HG03378 (cell line): ENCODE results near the gene UTS2R.

Source experiments
- ATAC-seq: cut with Tn5 transposase; IDR thresholded peaks from one replicate; pipeline ENCODE4 v1.9.1; 2021; ENCODE audit warnings: mild to moderate bottlenecking, moderate library complexity; ENCODE audit not compliant: unreplicated experiment

The UTS2R gene

DNA sequence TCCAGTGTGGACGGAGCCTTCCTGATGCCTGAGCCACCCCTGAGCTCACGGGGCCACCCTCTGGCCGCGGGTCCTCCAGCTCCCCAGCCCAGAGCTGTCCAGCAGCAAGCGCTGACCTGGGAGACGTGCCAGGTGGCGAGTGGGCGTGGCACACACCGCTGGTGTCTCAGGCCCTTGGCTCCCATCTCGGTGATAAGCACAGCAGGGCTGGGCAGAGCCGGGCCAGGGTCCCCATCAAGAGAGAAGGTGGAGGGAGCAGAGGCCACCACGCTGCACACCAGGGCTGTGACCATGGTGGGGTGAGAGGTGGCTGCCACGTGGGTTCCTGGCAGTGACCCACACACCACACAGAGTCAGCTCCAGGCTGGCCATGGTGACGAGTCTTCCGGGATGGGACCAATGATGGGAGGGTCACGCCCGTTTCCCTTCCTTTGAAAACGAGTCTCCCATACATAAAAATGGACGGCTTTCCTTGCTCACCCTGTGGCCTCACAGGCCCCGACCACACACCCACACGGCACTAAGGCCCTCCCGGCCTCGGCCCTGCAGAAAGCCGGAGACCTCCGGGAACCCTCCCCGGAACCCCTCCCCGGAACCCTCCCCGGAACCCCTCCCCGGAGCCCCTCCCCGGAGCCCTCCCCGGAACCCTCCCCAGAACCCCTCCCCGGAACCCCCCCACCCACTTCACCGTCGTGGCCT is 16.8 kb downstream of the UTS2R start:
- ATAC-seq, result no peak

DNA sequence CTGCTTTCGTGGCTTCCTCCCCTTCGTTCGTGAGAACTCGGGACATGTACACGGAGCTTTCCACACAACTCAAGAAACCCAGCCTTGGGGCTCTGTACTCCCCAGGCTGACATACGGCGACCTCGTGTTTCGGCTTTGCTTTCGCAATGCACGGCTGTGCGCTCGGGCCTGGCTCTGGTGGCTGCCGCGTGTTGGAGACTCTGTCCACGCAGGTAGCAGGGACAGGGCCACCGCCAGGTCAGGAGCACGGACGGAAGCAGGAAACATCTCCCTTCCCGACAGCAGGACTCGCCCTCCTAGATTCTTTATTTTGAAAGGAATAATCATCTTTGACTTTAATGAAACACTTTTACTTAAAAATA is 17.3 kb downstream of the UTS2R start:
- no peak for ATAC-seq

DNA sequence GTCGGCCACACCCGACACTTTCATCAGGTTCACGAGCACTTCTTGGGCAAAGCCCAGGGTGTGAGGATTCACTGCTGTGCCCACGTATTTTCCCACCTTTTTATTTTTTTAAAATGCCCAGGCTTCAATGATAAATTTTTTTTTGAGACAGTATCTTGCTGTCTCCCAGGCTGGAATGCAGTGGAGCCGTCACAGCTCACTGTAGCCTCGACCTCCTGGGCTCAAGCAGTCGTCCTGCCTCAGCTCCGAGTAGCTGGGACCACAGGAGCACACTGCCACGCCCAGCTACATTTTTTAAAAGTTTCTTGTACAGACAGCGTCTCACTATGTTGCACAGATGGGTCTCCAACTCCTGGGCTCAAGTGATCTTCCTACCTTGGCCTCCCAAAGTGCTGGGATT is 17.8 kb downstream of the UTS2R start:
- no peak for ATAC-seq

DNA sequence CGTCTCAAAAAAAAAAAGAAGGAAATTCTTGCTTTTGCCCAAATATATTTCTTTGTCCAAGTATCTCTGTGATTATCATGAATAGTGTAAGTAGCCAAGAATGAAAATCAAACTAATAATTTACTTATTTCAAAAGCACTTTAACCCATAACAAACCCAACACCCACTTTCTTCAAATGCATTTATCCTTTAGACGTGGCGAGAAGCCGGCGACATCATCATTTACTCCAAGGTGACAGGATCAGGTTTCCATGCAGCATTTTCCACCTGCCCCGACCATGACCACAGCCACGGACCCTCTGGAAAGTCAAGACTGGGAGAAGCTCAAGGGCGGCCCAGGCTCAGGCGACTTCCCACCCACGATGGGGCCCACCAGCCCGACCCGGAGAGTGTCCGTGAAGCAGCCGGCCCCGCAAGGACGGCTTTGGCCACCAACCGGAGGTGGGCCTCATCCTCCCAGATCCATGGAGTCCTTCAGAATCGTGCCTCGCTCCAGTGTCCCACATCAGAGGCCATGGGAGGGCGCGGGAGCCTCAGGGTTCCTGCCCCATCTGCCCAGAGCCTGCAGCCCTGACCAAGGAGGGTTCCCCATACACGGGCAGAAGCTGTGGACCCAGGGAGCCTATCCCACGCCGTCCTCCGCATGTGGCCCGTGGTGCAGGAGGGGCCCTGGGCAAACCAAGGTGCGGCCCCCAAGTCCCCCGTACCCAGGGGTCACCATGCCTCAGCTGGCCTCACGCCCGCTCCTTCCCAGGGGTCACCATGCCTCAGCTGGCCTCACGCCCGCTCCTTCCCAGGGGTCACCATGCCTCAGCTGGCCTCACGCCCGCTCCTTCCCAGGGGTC is 18.7 kb downstream of the UTS2R start:
- no peak for ATAC-seq

DNA sequence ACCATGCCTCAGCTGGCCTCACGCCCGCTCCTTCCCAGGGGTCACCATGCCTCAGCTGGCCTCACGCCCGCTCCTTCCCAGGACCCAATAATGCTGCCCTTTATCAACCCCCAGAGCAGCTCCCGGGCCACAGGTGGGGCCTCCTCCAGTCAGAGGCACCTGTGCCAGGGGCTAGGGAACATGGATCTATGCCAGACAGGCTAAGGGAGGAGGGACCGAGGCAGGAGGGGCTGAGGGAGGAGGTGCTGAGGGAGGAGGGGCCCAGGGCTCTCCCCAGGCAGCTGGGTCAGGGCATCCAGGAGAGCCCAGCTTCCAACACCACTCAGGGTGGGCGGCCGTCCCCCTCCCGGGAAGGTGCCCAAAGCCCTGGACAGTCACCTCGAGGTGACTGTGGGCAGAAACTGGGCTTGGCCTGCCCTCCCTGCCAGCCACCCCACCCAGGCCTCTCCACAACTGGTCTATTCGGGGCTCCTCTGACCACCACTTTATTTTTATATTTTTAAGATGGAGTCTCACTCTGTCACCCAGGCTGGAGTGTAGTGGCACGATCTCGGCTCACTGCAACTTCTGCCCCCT is 19.4 kb downstream of the UTS2R start:
- no peak for ATAC-seq

DNA sequence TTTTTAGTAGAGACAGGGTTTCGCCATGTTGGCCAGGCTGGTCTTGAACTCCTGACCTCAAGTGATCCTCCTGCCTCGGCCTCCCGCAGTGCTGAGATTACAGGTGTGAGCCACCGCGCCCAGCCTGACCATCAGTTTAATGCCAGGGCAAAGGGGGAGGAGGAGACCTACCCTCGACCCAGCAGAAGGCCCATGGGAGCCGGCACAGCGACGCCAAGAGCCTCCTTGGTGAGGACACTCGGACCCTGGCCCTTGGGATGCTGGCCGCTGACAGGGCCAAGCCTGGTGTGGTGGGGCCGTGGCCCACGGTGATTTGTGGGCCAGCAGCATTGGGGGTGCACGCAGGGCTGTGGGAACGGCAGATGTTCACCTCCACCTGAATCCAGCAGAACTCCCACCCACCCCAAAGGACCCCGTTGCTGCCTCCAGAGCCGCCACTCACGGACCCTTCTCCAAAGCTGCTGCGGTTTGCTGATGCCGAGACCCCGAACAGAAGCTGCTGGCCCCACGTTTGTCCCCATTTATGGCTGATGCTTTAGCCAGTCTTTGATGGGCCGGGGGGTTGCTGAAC is 20.0 kb downstream of the UTS2R start:
- no peak for ATAC-seq

DNA sequence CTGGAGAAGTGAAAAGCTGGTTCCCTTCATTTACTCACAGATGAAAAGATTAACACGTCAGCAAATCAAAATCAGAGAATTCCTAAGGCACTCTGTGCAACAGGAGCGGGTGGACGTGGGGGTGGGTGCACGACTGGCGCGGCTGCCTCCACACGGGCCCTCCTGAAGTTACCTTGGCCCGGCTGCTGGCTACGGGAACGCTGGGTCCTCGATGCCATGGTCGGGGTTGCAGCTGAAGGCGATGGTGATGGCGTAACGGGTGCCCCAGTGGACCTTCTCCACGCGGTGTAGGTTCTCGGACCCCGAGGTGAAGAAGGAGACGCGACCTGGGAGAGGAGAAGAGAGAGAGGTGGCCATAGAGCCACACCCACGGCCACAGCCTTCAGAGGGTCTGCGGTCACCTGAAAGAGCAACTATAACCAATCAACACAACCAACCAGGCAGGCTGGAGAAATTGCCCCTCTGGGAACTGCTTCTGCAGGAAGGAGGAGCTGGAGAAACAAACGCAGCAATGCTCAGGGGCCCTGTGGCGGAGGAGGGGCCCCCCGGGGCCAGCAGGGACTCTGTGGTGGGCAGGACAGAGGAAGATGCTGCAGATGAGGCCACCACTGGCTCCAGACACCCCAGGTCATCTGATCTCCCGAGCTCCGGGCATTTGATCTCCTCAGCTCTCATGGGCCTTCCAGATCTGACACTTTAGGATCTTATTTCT is 20.8 kb downstream of the UTS2R start:
- ATAC-seq, result no peak

DNA sequence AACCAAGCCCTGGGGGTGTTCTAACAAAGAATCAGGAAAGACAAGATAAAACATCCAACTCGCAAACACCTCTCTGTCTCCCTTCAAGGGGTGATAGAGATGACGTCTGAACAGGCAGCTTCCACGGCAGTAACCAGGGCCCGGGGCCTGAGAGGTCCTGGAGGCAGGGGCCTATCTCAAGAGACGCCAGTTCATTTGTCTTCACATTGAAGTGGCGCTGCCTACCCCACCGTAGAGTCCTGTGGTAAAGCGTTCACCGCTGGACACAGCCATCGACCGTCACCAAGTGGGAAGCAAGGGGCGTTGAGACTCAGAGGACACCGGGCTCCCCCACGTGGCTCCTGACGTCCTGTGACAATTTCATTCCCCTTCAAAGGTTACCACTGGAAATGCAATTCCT is 21.4 kb downstream of the UTS2R start:
- ATAC-seq, result no peak

DNA sequence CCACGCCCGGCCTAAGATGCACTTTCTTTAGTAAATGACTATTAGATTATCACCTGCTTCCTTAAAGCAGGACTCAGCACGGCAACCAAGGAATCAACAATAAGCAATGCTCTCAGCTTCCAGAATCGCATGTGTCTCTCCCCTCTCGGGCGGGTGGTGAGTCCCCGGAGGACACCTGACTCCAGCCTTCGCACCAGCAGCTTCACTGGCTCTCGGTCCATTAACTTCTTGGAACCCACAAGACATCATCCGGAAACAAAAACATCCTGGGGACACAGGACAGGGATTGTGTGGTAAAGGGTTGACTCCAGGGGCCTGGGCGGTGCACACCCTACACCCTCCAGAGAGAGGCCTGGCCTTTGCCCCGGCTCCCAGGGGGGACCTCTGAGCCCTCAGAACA is 22.7 kb downstream of the UTS2R start:
- no peak for ATAC-seq

DNA sequence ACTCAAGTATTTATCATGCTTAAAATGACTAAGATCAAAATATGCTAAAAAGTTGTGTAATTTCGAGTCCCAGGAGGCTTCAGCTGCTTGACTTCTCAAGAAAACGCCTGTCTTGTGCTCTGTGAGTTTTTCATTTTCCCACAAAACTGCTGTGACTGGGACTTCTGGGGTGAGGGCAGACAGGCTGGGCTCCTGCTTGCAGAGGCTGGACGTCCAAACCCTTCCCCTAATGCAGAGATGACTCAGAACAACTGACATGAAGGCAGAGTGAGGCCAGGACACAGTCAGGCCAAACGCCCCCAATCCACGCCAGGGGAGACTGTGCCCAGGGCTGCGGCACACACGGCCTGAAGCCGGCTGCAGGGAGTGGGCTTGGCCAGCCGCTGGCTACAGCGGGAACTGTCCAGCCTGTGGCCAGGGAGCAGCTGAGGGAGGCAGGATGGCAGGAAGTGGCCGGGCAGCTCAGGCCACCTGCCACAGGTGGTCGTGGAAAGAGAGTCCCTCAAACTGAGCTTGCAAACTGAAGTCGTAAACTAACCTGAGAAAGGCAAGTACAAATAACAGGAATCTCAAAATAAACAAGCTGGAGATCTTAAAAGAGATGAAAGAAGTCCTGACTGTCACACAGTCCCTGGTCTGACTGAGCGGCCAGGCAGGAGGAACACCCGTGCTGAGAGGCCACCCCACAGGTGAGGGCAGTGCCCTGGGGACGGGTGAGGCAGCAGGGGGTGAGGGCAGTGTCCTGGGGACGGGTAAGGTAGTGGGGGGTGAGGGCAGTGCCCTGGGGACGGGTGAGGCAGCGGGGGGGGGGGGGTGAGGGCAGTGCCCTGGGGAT is 25.3 kb downstream of the UTS2R start:
- ATAC-seq, result no peak

DNA sequence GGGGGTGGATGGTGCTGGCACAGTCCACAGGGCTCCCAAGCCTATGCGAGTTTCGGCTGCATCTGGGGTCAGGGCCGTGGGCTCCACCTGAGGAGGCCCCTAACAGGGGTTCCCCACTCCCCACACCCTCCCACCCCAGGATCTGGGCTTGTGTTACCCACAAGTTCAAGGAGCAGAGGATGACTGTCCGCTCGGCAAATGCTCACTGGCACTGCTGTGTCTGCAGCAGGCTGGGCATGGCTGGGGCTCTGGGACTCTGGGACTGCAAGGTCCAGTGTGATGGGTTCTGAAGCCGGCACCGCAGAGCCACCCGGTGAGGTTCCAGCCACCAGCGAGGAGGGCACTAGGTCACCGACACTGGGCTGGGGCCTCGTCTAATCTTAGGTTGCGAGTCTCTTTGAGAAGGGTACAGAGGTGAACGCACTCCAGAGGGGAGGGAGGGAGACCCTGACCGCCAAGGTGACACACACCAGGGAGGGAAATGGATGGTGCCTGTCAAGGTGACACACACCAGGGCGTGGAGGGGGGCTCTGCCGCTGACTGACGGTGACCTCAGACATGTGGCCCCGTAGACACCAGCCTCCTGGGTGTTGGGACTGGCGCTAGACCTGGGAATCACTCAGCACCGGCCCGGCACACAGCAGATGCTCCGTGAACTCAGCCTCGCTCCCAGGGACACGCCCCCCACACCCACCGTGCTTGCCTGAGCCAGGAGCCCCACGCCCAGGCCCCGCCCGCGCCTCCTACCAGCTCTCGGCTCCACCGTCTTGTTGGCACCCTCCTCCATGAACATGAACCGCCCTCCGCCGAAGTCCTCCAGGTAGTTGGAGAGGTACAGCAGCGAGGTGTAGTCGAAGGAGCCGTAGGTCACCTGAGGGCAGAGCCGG is 26.1 kb downstream of the UTS2R start:
- no peak for ATAC-seq

DNA sequence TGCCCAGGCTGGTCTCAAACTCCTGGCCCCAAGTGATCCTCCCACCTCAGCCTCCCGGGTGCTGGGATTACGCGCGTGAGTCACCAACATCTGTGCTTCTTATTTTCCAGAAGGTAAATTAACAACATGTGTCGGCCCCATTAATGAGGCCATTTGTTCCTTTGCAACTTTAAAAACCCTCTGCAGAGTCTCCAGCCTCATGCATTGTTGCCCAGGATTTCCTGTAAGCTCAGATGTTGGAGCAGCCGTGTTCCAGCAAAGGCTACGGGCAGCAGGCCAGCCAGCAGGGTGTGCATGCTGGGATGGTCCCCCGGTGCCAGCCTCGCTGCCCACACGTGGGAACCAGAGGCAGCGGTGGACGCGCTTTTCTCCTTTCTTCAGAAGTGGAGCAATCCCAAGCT is 27.5 kb downstream of the UTS2R start:
- no peak for ATAC-seq

DNA sequence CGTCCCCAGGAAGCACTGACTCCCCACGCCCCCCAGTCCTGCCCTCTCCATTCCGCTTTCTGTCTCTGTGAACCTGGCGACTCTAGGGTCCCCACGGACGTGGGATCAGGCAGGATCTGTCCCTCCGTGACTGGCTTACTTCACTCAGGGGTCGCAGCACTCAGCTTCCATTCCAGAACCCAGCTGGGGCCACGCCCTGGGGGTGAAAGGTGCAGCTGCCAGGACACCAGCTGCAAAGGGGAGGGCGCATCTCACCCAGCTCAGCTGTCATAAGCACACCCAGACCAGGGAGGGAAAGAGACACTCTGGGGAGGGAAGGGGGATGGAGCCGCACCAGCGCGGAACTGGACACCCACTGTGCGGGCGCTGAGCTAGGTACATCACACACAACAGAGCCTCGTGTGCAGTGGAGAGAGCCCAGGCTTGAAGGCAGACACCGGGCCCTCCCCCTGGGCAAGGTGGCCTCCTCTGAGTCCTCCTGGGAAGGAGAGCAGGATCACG is 28.1 kb downstream of the UTS2R start:
- no peak for ATAC-seq

DNA sequence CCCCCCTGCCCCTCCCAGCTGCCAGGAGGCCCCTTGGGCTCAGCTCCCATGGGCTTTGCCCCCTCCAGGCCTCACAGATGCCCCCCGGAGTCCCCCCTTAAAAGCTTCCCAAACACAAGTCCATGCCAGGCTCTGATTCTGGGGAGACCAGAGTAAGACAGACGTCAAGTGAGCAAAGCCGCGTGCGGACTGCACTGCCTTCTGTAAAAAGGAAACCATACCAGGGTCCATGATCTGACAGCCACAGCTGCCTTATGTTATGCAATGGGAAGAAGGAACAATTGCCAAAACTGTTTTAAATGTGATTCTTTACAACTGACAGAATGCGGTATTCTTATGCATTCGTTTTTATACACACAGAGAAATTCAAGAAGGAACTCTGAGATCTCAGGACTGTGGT is 28.6 kb downstream of the UTS2R start:
- no peak for ATAC-seq

DNA sequence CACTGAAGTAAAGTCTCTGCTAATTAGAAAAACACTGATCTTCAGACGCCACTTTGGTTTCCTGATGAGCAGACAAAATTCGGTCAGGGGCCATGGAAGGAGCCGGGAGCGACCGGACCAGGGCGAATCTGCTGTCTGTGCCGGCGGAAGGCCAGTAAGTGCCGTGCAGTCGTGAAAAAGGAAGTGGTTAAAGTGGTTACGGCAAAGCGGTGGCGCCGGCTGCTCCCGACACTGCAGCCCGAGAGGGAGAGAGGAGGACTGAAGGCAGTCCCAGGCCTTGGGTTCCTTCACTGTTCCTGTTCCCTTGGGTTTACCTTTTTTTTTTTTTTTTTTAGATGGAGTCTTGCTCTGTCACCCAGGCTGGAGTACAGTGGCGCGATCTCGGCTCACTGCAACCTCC is 29.3 kb downstream of the UTS2R start:
- ATAC-seq, result no peak

DNA sequence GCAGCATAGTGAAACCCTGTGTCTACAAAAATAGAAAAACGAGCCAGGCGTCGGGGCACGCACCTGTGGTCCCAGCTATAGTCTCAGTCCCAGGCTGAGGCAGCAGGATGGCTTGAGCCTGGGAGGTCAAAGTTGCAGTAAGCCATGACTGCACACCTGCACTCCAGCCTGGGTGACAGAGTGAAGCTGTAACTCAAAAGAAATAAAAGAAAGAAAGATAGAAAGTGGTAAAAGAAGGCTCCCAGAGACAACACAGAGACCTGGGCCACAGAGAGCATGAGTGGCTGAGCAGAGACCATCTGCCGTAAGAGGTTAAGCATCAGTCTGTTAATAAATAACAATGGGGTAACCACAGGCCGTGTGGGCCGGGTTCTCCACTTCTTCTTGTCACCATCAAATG is 31.3 kb downstream of the UTS2R start:
- ATAC-seq, result peak; percentile 58

DNA sequence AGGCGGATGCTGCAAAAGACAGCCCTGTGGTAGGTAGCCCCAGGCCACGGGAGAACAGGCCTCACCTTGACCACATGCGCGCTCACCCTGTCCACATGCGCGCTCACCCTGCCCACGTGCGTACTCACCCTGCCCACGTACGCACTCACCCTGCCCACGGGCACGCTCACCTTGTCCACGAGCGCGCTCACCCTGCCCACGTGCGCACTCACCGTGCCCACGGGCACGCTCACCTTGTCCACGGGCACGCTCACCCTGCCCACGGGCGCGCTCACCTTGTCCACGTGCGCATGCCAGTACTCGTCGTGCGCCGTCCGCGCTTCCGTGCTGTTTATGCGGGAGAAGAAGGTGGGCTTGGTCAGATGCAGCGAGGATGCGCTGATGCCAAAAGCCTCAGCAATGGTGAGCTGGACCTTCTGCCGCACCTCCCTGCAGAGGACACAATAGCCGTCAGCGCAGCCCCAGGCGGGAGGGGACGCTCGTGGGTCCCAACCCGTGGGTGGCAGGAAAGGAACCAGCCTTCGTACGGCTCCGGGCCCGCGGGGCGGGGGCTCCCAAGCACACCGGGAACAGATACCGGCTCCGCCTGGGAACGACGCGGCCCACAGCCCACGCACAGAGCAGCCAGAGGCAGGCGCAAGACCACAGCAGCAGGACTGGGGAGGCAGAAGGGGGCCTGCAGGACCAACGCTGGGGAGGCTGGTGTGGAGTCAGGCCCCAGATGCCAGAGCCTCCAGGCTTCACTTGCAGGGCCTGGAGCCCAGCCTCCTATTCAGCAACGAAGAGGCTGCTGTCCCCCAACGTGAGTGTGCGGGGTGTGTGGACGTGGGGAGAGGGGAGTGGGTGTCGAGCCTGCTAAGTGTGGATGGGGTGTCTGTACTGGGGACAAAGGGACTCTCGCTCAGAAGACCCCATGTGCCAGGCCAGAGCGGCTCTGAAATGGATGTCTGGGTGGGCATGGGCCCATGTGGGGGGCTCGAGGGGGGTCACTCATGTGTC is 32.4 kb downstream of the UTS2R start:
- ATAC-seq, result no peak

DNA sequence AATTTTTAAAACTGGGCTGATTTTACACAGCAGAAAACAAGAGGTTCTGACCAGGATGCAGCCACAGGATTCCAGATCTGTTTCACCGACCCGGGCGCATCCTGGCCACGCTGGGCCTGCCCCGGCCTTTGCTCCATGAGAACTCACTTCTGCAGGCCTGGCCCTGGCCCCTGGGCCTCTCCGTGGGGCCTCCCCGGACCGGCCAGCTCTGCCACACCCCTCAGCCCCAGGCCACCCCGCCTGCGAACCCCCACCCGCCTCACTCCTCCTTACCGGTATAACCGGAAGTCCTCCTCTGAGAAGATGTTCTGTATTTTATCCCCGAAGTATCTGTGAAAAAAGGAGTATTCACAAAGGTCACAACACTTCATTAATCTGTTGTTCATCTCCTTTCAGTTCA is 33.5 kb downstream of the UTS2R start:
- no peak for ATAC-seq
